ENCODE results near the gene DNPEP. TPM values are rescaled to one million over a fixed set of nuclear protein-coding genes. Genes with fewer than 3 reads are reported as not detected.

The DNPEP gene
- total and polyA plus RNA-seq, 2 donors: 36.9 to 96.8 TPM

Small RNA genes within 50 kb of the gene (small RNA-seq; reads per million reads assigned to genes)
- gene AC053503.3: not detected

Other genes with a start within 250 kb of the DNPEP start
- 13.3 TPM for gene NHEJ1, start 227.1 kb downstream of the DNPEP start, total RNA-seq
- gene NHEJ1, start 227.1 kb downstream of the DNPEP start, polyA plus RNA-seq: 17.6 TPM
- gene SLC23A3, start 217.9 kb downstream of the DNPEP start, total RNA-seq: 2.2 TPM
- 0.79 TPM for gene SLC23A3, start 217.9 kb downstream of the DNPEP start, polyA plus RNA-seq
- gene CNPPD1, start 211.0 kb downstream of the DNPEP start, total RNA-seq: 23.0 TPM
- gene CNPPD1, start 211.0 kb downstream of the DNPEP start, polyA plus RNA-seq: 77.7 TPM
- 34.7 TPM for gene RETREG2, start 209.6 kb downstream of the DNPEP start, total RNA-seq
- 65.4 TPM for gene RETREG2, start 209.6 kb downstream of the DNPEP start, polyA plus RNA-seq
- 15.3 TPM for gene ZFAND2B, start 181.1 kb downstream of the DNPEP start, total RNA-seq
- 38.2 TPM for gene ZFAND2B, start 181.1 kb downstream of the DNPEP start, polyA plus RNA-seq
- 25.7 TPM for gene ABCB6, start 169.0 kb downstream of the DNPEP start, total RNA-seq
- 54.8 TPM for gene ABCB6, start 169.0 kb downstream of the DNPEP start, polyA plus RNA-seq
- 20.7 TPM for gene ATG9A, start 158.3 kb downstream of the DNPEP start, total RNA-seq
- 54.6 TPM for gene ATG9A, start 158.3 kb downstream of the DNPEP start, polyA plus RNA-seq
- 30.6 TPM for gene ANKZF1, start 158.1 kb downstream of the DNPEP start, total RNA-seq
- gene ANKZF1, start 158.1 kb downstream of the DNPEP start, polyA plus RNA-seq: 22.3 TPM
- 12.0 TPM for gene GLB1L, start 142.5 kb downstream of the DNPEP start, total RNA-seq
- 6.5 TPM for gene GLB1L, start 142.5 kb downstream of the DNPEP start, polyA plus RNA-seq
- 11.2 TPM for gene STK16, start 142.4 kb downstream of the DNPEP start, total RNA-seq
- 36.3 TPM for gene STK16, start 142.4 kb downstream of the DNPEP start, polyA plus RNA-seq
- gene TUBA4B, start 134.7 kb downstream of the DNPEP start, total RNA-seq: not detected
- not detected for gene TUBA4B, start 134.7 kb downstream of the DNPEP start, polyA plus RNA-seq
- 4.8 TPM for gene TUBA4A, start 134.0 kb downstream of the DNPEP start, total RNA-seq
- gene TUBA4A, start 134.0 kb downstream of the DNPEP start, polyA plus RNA-seq: 41.9 TPM
- 38.7 TPM for gene DNAJB2, start 108.5 kb downstream of the DNPEP start, total RNA-seq
- gene DNAJB2, start 108.5 kb downstream of the DNPEP start, polyA plus RNA-seq: 76.9 TPM
- 1.0 TPM for gene PTPRN, start 78.5 kb downstream of the DNPEP start, total RNA-seq
- 2.1 TPM for gene PTPRN, start 78.5 kb downstream of the DNPEP start, polyA plus RNA-seq
- gene RESP18, start 55.2 kb downstream of the DNPEP start, total RNA-seq: not detected
- not detected for gene RESP18, start 55.2 kb downstream of the DNPEP start, polyA plus RNA-seq
- 1,909 TPM for gene DES, start 30.5 kb upstream of the DNPEP start, total RNA-seq
- 8,236 TPM for gene DES, start 30.5 kb upstream of the DNPEP start, polyA plus RNA-seq
- 31.2 TPM for gene SPEG, start 46.9 kb upstream of the DNPEP start, total RNA-seq
- gene SPEG, start 46.9 kb upstream of the DNPEP start, polyA plus RNA-seq: 226 TPM
- 34.3 TPM for gene GMPPA, start 111.0 kb upstream of the DNPEP start, total RNA-seq
- 32.1 TPM for gene GMPPA, start 111.0 kb upstream of the DNPEP start, polyA plus RNA-seq
- gene ASIC4, start 126.6 kb upstream of the DNPEP start, total RNA-seq: 0.32 TPM
- gene ASIC4, start 126.6 kb upstream of the DNPEP start, polyA plus RNA-seq: 0.18 TPM
- gene CHPF, start 155.9 kb upstream of the DNPEP start, total RNA-seq: 56.9 TPM
- 48.6 TPM for gene CHPF, start 155.9 kb upstream of the DNPEP start, polyA plus RNA-seq
- gene TMEM198, start 156.1 kb upstream of the DNPEP start, total RNA-seq: 2.0 TPM
- gene TMEM198, start 156.1 kb upstream of the DNPEP start, polyA plus RNA-seq: 6.0 TPM
- gene OBSL1, start 183.6 kb upstream of the DNPEP start, total RNA-seq: 43.5 TPM
- gene OBSL1, start 183.6 kb upstream of the DNPEP start, polyA plus RNA-seq: 67.9 TPM
- not detected for gene INHA, start 184.4 kb upstream of the DNPEP start, total RNA-seq
- gene INHA, start 184.4 kb upstream of the DNPEP start, polyA plus RNA-seq: 0.49 TPM
- gene STK11IP, start 209.9 kb upstream of the DNPEP start, total RNA-seq: 19.8 TPM
- 19.7 TPM for gene STK11IP, start 209.9 kb upstream of the DNPEP start, polyA plus RNA-seq
- gene SLC4A3, start 239.7 kb upstream of the DNPEP start, total RNA-seq: 1.3 TPM
- gene SLC4A3, start 239.7 kb upstream of the DNPEP start, polyA plus RNA-seq: 2.6 TPM